Cerebellar nuclear complex (tissue), 1 donor: Measurements from ENCODE around the gene FTSJ1.
"Not testable (repeated sequence)": the region's sequence is repeated elsewhere in the genome, so short reads cannot be mapped to it uniquely, and the experiment has no call there.

ENCODE experiments used
- DNase-seq, 2 experiments: peaks; one replicate each; lab custom pipeline; 2025; lab: John Stamatoyannopoulos, UW

Gene FTSJ1

GRCh38 chrX:48497871-48498270 lies 21.9 kb downstream of the FTSJ1 start:
- DNase-seq = no peak

- no peak for DNase-seq
Measured at GRCh38 chrX:48498374-48498809, 22.4 kb downstream of the FTSJ1 start.

- no peak for DNase-seq
Measured at GRCh38 chrX:48504261-48504660, 28.3 kb downstream of the FTSJ1 start.

- no peak for DNase-seq
Measured at GRCh38 chrX:48505481-48505880, 29.5 kb downstream of the FTSJ1 start.

GRCh38 chrX:48507246-48507645 lies 31.2 kb downstream of the FTSJ1 start:
- no peak for DNase-seq

- DNase-seq = peak; percentile 12 to 43
Measured at GRCh38 chrX:48508400-48509244, 32.6 kb downstream of the FTSJ1 start, which contains the start of gene PORCN. Gene PORCN (plus strand): TSS chrX:48508992. CDS start chrX:48509821, 829 bp downstream.

- DNase-seq = no peak
Measured at GRCh38 chrX:48509245-48509590, 33.2 kb downstream of the FTSJ1 start.

- DNase-seq = no peak
Measured at GRCh38 chrX:48509619-48510018, 33.6 kb downstream of the FTSJ1 start.

GRCh38 chrX:48511560-48511959 lies 35.6 kb downstream of the FTSJ1 start:
- no peak for DNase-seq

- DNase-seq = no peak
Measured at GRCh38 chrX:48512371-48512935, 36.5 kb downstream of the FTSJ1 start.

- no peak for DNase-seq
Measured at GRCh38 chrX:48513670-48514069, 37.7 kb downstream of the FTSJ1 start.

- no peak for DNase-seq
Measured at GRCh38 chrX:48514126-48514806, 38.3 kb downstream of the FTSJ1 start.

- DNase-seq = no peak
Measured at GRCh38 chrX:48514868-48515460, 39.0 kb downstream of the FTSJ1 start.

GRCh38 chrX:48515842-48516241 lies 39.8 kb downstream of the FTSJ1 start:
- no peak for DNase-seq

GRCh38 chrX:48516285-48516684 lies 40.3 kb downstream of the FTSJ1 start:
- DNase-seq = no peak

- DNase-seq = no peak
Measured at GRCh38 chrX:48516987-48517386, 41.0 kb downstream of the FTSJ1 start.

GRCh38 chrX:48519481-48519880 lies 43.5 kb downstream of the FTSJ1 start:
- DNase-seq = not testable (repeated sequence)

- DNase-seq = no peak
Measured at GRCh38 chrX:48520455-48520854, 44.5 kb downstream of the FTSJ1 start.

GRCh38 chrX:48520976-48521352 lies 45.0 kb downstream of the FTSJ1 start:
- DNase-seq = no peak

- DNase-seq = peak; percentile 47 to 72
Measured at GRCh38 chrX:48521353-48522243, 45.6 kb downstream of the FTSJ1 start, which contains the start of gene EBP. Gene EBP (plus strand): TSS chrX:48521808. CDS start chrX:48523772, 1,964 bp downstream.

- DNase-seq = no peak
Measured at GRCh38 chrX:48522291-48522690, 46.3 kb downstream of the FTSJ1 start.
